HCT116 (cell line): ENCODE data around the gene ELN. TPM values are rescaled to one million over a fixed set of nuclear protein-coding genes. Genes with fewer than 3 reads are reported as not detected.

Experiments
- ATAC-seq: fragments of 200-7000 bp; cut with Tn5 transposase; 2 replicates; pipeline ENCODE4 v1.9.1; 2020; ENCODE audit warnings: mild to moderate bottlenecking, moderate library complexity
- BruUV-seq: library from RNA; stranded (reverse); fragments of 400-500 nt; replicated peaks from 2 replicates; lab custom pipeline; 2021; lab: Mats Ljungman, UMichigan
- CTCF ChIA-PET: fragments of 300-600 bp; sonication (Branson Sonifier 250); formaldehyde crosslinking; loops from one replicate; lab custom pipeline; 2021; ENCODE audit warnings: antibody characterized with exemption; lab: Charles Lee
- POLR2A ChIA-PET: fragments of 300-600, 350-600 bp; sonication (Branson Sonifier 250); formaldehyde crosslinking; loops from one replicate; lab custom pipeline; 2021; ENCODE audit warnings: antibody characterized with exemption; lab: Charles Lee
- RAD21 ChIA-PET, 2 experiments: fragments of 300-600 bp; sonication (Branson Sonifier 250); formaldehyde crosslinking; loops; one replicate each; lab custom pipeline; 2023; ENCODE audit warnings: low total read pairs in 2 of 2; ENCODE audit not compliant: uncharacterized antibody in 2 of 2, unreplicated experiment in 2 of 2, low non-redundant PET in 1 of 2; lab: Charles Lee
- DNase-seq: peaks from one replicate; pipeline ENCODE4 v3.0.0-alpha.2; 2010; ENCODE audit warnings: low read depth, low spot score
- H2AFZ ChIP-seq: fragments of 200-600 bp; shearing (Covaris generic), sonication (generic); 2 replicates; pipeline ENCODE4 v1.6.1; 2017; ENCODE audit warnings: low read depth, mixed run types, mixed read lengths, antibody characterized with exemption, low read length; ENCODE audit not compliant: poor library complexity, severe bottlenecking
- H3K27ac ChIP-seq: 2 replicates; pipeline ENCODE4 v1.5.1; 2012; ENCODE audit warnings: low read depth, low read length
- H3K27me3 ChIP-seq: fragments of 200-600 bp; sonication (generic); 2 replicates; pipeline ENCODE4 v1.6.1; 2016; ENCODE audit warnings: mixed run types, low read length, mixed read lengths; ENCODE audit not compliant: insufficient read depth
- H3K36me3 ChIP-seq, 2 experiments: fragments of 200-500 bp in 1 of 2; fragments of 200-600 bp in 1 of 2; sonication (Bioruptor generic) in 1 of 2; sonication (generic) in 1 of 2; 2 replicates each; pipeline versions ENCODE4 v1.5.1 to v1.6.1; 2014 to 2016; ENCODE audit warnings: low read length in 2 of 2, inconsistent platforms in 1 of 2, mixed read lengths in 1 of 2, mixed run types in 1 of 2; ENCODE audit not compliant: insufficient read depth in 2 of 2, control insufficient read depth in 1 of 2
- H3K4me1 ChIP-seq, 2 experiments: fragments of 200-600 bp in 1 of 2; sonication (generic) in 1 of 2; 2 replicates each; pipeline versions ENCODE4 v1.5.1 to v1.6.1; 2012 to 2017; ENCODE audit warnings: low read length in 2 of 2, inconsistent platforms in 1 of 2, mild to moderate bottlenecking in 1 of 2, mixed read lengths in 1 of 2, mixed run types in 1 of 2, moderate library complexity in 1 of 2; ENCODE audit not compliant: insufficient read depth in 2 of 2, control insufficient read depth in 1 of 2
- H3K4me2 ChIP-seq: fragments of 200-600 bp; sonication (generic); 2 replicates; pipeline ENCODE4 v1.6.1; 2017; ENCODE audit warnings: mixed run types, low read length, mixed read lengths
- H3K4me3 ChIP-seq, 2 experiments: fragments of 200-600 bp in 1 of 2; sonication (generic) in 1 of 2; replicated peaks in 1 of 2; 2 replicates each; pipeline ENCODE4 v1.5.1; 2011 to 2016; ENCODE audit warnings: low read length in 2 of 2, control low read depth in 1 of 2, low read depth in 1 of 2, mild to moderate bottlenecking in 1 of 2, mixed read lengths in 1 of 2, mixed run types in 1 of 2
- H3K79me2 ChIP-seq: fragments of 200-600 bp; sonication (generic); 2 replicates; pipeline ENCODE4 v1.6.1; 2017; ENCODE audit warnings: mild to moderate bottlenecking, mixed run types, low read length, moderate library complexity, mixed read lengths; ENCODE audit not compliant: insufficient read depth
- H3K9ac ChIP-seq: fragments of 200-600 bp; sonication (generic); 2 replicates; pipeline ENCODE4 v1.6.1; 2016; ENCODE audit warnings: low read length, mixed read lengths
- H3K9me2 ChIP-seq: fragments of 200-600 bp; sonication (generic), shearing (Covaris generic); 2 replicates; pipeline ENCODE4 v1.6.1; 2017; ENCODE audit warnings: mixed run types, mild to moderate bottlenecking, moderate library complexity; ENCODE audit not compliant: insufficient read depth
- H3K9me3 ChIP-seq, 2 experiments: fragments of 200-500 bp in 1 of 2; fragments of 200-600 bp in 1 of 2; sonication (Bioruptor generic) in 1 of 2; sonication (generic) in 1 of 2; 2 replicates each; pipeline ENCODE4 v1.6.1; 2014 to 2017; ENCODE audit warnings: low read length in 2 of 2, mixed read lengths in 2 of 2, inconsistent platforms in 1 of 2, low read depth in 1 of 2, mild to moderate bottlenecking in 1 of 2, mixed run types in 1 of 2, moderate library complexity in 1 of 2; ENCODE audit not compliant: control insufficient read depth in 1 of 2, insufficient read depth in 1 of 2
- H4K20me1 ChIP-seq: fragments of 200-600 bp; sonication (generic), shearing (Covaris generic); 2 replicates; pipeline ENCODE4 v1.6.1; 2017; ENCODE audit warnings: mixed run types, mild to moderate bottlenecking, moderate library complexity; ENCODE audit not compliant: insufficient read depth
- ATF3 ChIP-seq: IDR thresholded peaks from 2 replicates; pipeline ENCODE4 v1.6.1; 2012
- CBX3 ChIP-seq: IDR thresholded peaks from 2 replicates; pipeline ENCODE4 v1.6.1; 2012; ENCODE audit warnings: low read depth
- CEBPB ChIP-seq: IDR thresholded peaks from 2 replicates; pipeline ENCODE4 v1.6.1; 2012; ENCODE audit warnings: low read depth
- CTCF ChIP-seq, 3 experiments: fragments of 200-600 bp in 1 of 3; sonication (generic) in 1 of 3; IDR thresholded peaks in 2 of 3; conservative IDR thresholded peaks in 1 of 3; 2 replicates each; pipeline ENCODE4 v1.5.1; 2012 to 2017; ENCODE audit warnings: low read depth in 2 of 3, low read length in 2 of 3, antibody characterized with exemption in 1 of 3, borderline replicate concordance in 1 of 3, control low read depth in 1 of 3, mild to moderate bottlenecking in 1 of 3, mixed read lengths in 1 of 3, mixed run types in 1 of 3, moderate library complexity in 1 of 3; ENCODE audit not compliant: insufficient read depth in 1 of 3
- EGR1 ChIP-seq: IDR thresholded peaks from 2 replicates; pipeline ENCODE4 v1.6.1; 2012; ENCODE audit warnings: low read depth
- ELF1 ChIP-seq: IDR thresholded peaks from 2 replicates; pipeline ENCODE4 v1.6.1; 2012; ENCODE audit warnings: low read depth, borderline replicate concordance
- EZH2 ChIP-seq: fragments of 200-600 bp; sonication (generic); IDR thresholded peaks from 2 replicates; pipeline ENCODE4 v1.6.1; 2017; ENCODE audit warnings: antibody characterized with exemption, mixed run types
- MAX ChIP-seq: IDR thresholded peaks from 2 replicates; pipeline ENCODE4 v1.6.1; 2012
- POLR2A ChIP-seq: IDR thresholded peaks from 2 replicates; pipeline ENCODE4 v1.7.0; 2011; ENCODE audit warnings: borderline replicate concordance; ENCODE audit not compliant: insufficient read depth, insufficient read length; ENCODE audit errors: extremely low read depth
- POLR2AphosphoS5 ChIP-seq: IDR thresholded peaks from 2 replicates; pipeline ENCODE4 v1.6.1; 2011; ENCODE audit warnings: mild to moderate bottlenecking, low read depth, low read length, moderate library complexity
- RAD21 ChIP-seq: IDR thresholded peaks from 2 replicates; pipeline ENCODE4 v1.6.1; 2012; ENCODE audit warnings: low read depth, mild to moderate bottlenecking
- SRF ChIP-seq: IDR thresholded peaks from 2 replicates; pipeline ENCODE4 v1.6.1; 2012; ENCODE audit warnings: low read depth
- TCF7L2 ChIP-seq: IDR thresholded peaks from 2 replicates; pipeline ENCODE4 v1.7.0; 2011; ENCODE audit warnings: borderline replicate concordance, inconsistent platforms; ENCODE audit not compliant: insufficient read depth, insufficient read length; ENCODE audit errors: extremely low read depth
- ZNF274 ChIP-seq: fragments of 200-500 bp; sonication (Bioruptor generic); IDR thresholded peaks from 2 replicates; pipeline ENCODE4 v1.6.1; 2014; ENCODE audit warnings: mild to moderate bottlenecking, low read depth, low read length, inconsistent platforms
- intact Hi-C: fragments of 100-400 bp; cut with micrococcal nuclease; formaldehyde crosslinking; loops from 2 replicates; pipeline ENCODE4 v1.10.0; 2022
- total RNA-seq: library from RNA; stranded (reverse); gene quantifications from one replicate; pipeline ENCODE4 v1.2.1, GENCODE V29; 2021; ENCODE audit not compliant: unreplicated experiment

ELN gene
- total RNA-seq, 1 experiment from 2014 or later: 0.17 TPM

- H3K4me2 ChIP-seq: no peak overlapping the region
- BruUV-seq: no TSS peak
- H3K4me1 ChIP-seq: peaks cover 7 to 22% of the 10 kb centered on the region in 2 experiments
- no peak overlapping the region; the same call in 1 of the 2 replicates for H3K27ac ChIP-seq
- H4K20me1 ChIP-seq: no peaks in the 10 kb centered on the region
- no peaks in the 10 kb centered on the region for H3K9me2 ChIP-seq
- H3K36me3 ChIP-seq: no peaks in the 10 kb centered on the region
- DNase-seq: no peak
- H3K79me2 ChIP-seq: no peaks in the 10 kb centered on the region
- H3K9me3 ChIP-seq: no peaks in the 10 kb centered on the region
- RAD21 ChIA-PET: no interaction called here
- TF ChIP-seq SRF: no peak
- TF ChIP-seq RAD21: no peak
- TF ChIP-seq EZH2: no peak
- no peak for TF ChIP-seq ZNF274
- TF ChIP-seq ELF1: no peak
- TF ChIP-seq POLR2A: no peak
- TF ChIP-seq CEBPB: no peak
- TF ChIP-seq EGR1: no peak
- no peak for TF ChIP-seq POLR2AphosphoS5
- no peak for TF ChIP-seq CTCF (IDR thresholded peaks at IDR 0.05 in 2 of 3, conservative IDR thresholded peaks at IDR 0.05 in 1 of 3; ENCODE audit: borderline replicate concordance in 1 of 3, insufficient read depth in 1 of 3, low read depth in 2 of 3, low read length in 2 of 3)
- TF ChIP-seq TCF7L2: no peak
- TF ChIP-seq MAX: no peak
- no peak for TF ChIP-seq ATF3
- TF ChIP-seq CBX3: no peak
- TF ChIP-seq, all 23 proteins: peak for 0
- intact Hi-C loops: loop anchor here (2.0 to 5.0 kb wide), 3 partner anchors 114 to 333 kb away; no protein-coding TSS in a partner anchor
- Histone ChIP-seq H3K27me3 (no peaks in the 10 kb centered on the region), H3K4me3 (no peak overlapping the region), H3K9ac (no peak overlapping the region), H2AFZ (no peak overlapping the region)
- ATAC-seq: no peak
- ChIA-PET CTCF (interaction anchor here (1.1 to 3.2 kb wide), 5 partner anchors 10 to 331 kb away, joined by 3 to 12 read pairs (median 6); no protein-coding TSS in a partner anchor), POLR2A (no interaction called here)
Measured at GRCh38 chr7:74069086-74069541, 41.1 kb downstream of the ELN start.
